PC-9 (cell line): ENCODE data around the gene NFE2. TPM values are rescaled to one million over a fixed set of nuclear protein-coding genes. Genes with fewer than 3 reads are reported as not detected.
A peak's percentile ranks its signal among the peaks of the same experiment; 100 is the strongest.

Experiments
- Bru-seq: library from RNA; stranded (reverse); fragments of 400-500 nt; gene quantifications from one replicate; lab custom pipeline; 2021; lab: Mats Ljungman, UMichigan
- BruChase-seq, 2 experiments: library from RNA; stranded (reverse); fragments of 400-500 nt; gene quantifications; one replicate each; lab custom pipeline; 2021; lab: Mats Ljungman, UMichigan
- BruUV-seq: library from RNA; stranded (reverse); fragments of 400-500 nt; replicated peaks from 2 replicates; lab custom pipeline; 2021; lab: Mats Ljungman, UMichigan
- CTCF ChIA-PET: fragments of 300-600 bp; sonication (Branson Sonifier 250); formaldehyde crosslinking; loops from one replicate; lab custom pipeline; 2022; ENCODE audit warnings: antibody characterized with exemption; lab: Charles Lee
- POLR2A ChIA-PET: fragments of 300-600 bp; sonication (Branson Sonifier 250); formaldehyde crosslinking; loops from one replicate; lab custom pipeline; 2022; ENCODE audit warnings: antibody characterized with exemption; ENCODE audit not compliant: unreplicated experiment; lab: Charles Lee
- DNase-seq, 2 experiments: peaks; one replicate each; pipeline versions ENCODE4 v3.0.0 to v3.0.0-alpha.2; 2015 to 2022; ENCODE audit warnings: mixed read lengths in 1 of 2
- H2AFZ ChIP-seq: fragments of 200-600 bp; sonication (generic); 2 replicates; pipeline ENCODE4 v1.8.1; 2017; ENCODE audit warnings: antibody characterized with exemption
- H3F3A ChIP-seq: fragments of 200-600 bp; sonication (generic); 2 replicates; pipeline ENCODE4 v1.8.1; 2017; ENCODE audit warnings: antibody characterized with exemption, mild to moderate bottlenecking, low read depth; ENCODE audit not compliant: insufficient read depth
- H3K27ac ChIP-seq: fragments of 200-600 bp; sonication (generic); 2 replicates; pipeline ENCODE4 v1.6.1; 2016; ENCODE audit warnings: mixed run types
- H3K27me3 ChIP-seq: fragments of 200-600 bp; sonication (generic); 2 replicates; pipeline ENCODE4 v1.6.1; 2016; ENCODE audit warnings: low read depth, mixed run types; ENCODE audit not compliant: insufficient read depth
- H3K36me3 ChIP-seq: fragments of 200-600 bp; sonication (generic); 2 replicates; pipeline ENCODE4 v1.6.1; 2016; ENCODE audit warnings: low read depth, mixed run types
- H3K4me1 ChIP-seq: fragments of 200-600 bp; sonication (generic); replicated peaks from 2 replicates; pipeline ENCODE4 v1.6.1; 2016; ENCODE audit warnings: mixed run types; ENCODE audit not compliant: insufficient read depth
- H3K4me2 ChIP-seq: fragments of 200-600 bp; sonication (generic); 2 replicates; pipeline ENCODE4 v1.6.1; 2017; ENCODE audit warnings: mixed run types
- H3K4me3 ChIP-seq: fragments of 200-600 bp; sonication (generic); 2 replicates; pipeline ENCODE4 v1.6.1; 2016; ENCODE audit warnings: mixed run types
- H3K79me2 ChIP-seq: fragments of 200-600 bp; sonication (generic); 2 replicates; pipeline ENCODE4 v1.6.1; 2017; ENCODE audit warnings: low read depth, mixed run types
- H3K9me2 ChIP-seq: fragments of 200-600 bp; sonication (generic); 2 replicates; pipeline ENCODE4 v1.8.1; 2017; ENCODE audit warnings: mild to moderate bottlenecking; ENCODE audit not compliant: insufficient read depth
- H3K9me3 ChIP-seq: fragments of 200-600 bp; sonication (generic); 2 replicates; pipeline ENCODE4 v1.8.1; 2016; ENCODE audit warnings: low read depth; ENCODE audit not compliant: insufficient read depth
- H4K20me1 ChIP-seq: fragments of 200-600 bp; sonication (generic); 2 replicates; pipeline ENCODE4 v1.8.1; 2017; ENCODE audit not compliant: insufficient read depth
- EZH2 ChIP-seq: fragments of 200-600 bp; sonication (generic); IDR thresholded peaks from 2 replicates; pipeline ENCODE4 v1.8.0; 2017; ENCODE audit warnings: antibody characterized with exemption, low read depth
- intact Hi-C: fragments of 100-400 bp; cut with micrococcal nuclease; formaldehyde crosslinking; loops from one replicate; pipeline ENCODE4 v1.10.0; 2022; ENCODE audit not compliant: unreplicated experiment
- long read RNA-seq: library from polyadenylated mRNA; stranded (forward); transcript quantifications from one replicate; pipeline ENCODE4 v2.0.0, GENCODE V29; 2022
- total RNA-seq: library from RNA; stranded (reverse); gene quantifications from 2 replicates; pipeline ENCODE4 v1.2.3, GENCODE V29; 2021
- TF ChIP-seq, protein P1 (sequence below): fragments of 200-600 bp; sonication (generic); conservative IDR thresholded peaks from 2 replicates; pipeline ENCODE4 v1.6.1; 2017; ENCODE audit warnings: mixed run types, antibody characterized with exemption, mild to moderate bottlenecking, moderate library complexity

NFE2 gene
- total RNA-seq = 1.5 and 1.7 TPM in 2 replicates
- percentile 16 among the genes with signal in this experiment for Bru-seq, nascent RNA
- percentile 14 among the genes with signal in this experiment for BruChase-seq, experiment 1, labeled RNA remaining after a 2-hour chase
- BruChase-seq, experiment 2, labeled RNA remaining after a 6-hour chase = percentile 16 among the genes with signal in this experiment
- long read RNA-seq, partial matches to known transcripts = 0 of 2 reads
- long read RNA-seq, other reads (novel, unspliced or antisense) = 0 of 2 reads

- Histone ChIP-seq H3K79me2 (no peaks in the 10 kb centered on the region), H3K4me3 (peak within 1 kb of the TSS; percentile 46; the same call in 1 of the 2 replicates), H3K36me3 (no peaks in the 10 kb centered on the region), H3K4me2 (peak within 1 kb of the TSS; percentile 81), H2AFZ (peak within 1 kb of the TSS; percentile 65), H3K9me2 (no peaks in the 10 kb centered on the region), H4K20me1 (no peaks in the 10 kb centered on the region), H3K27me3 (no peaks in the 10 kb centered on the region), H3K27ac (no peak within 1 kb of the TSS), H3K9me3 (no peaks in the 10 kb centered on the region), H3F3A (peaks cover 29% of the 10 kb centered on the region), H3K4me1 (peaks cover 46% of the 10 kb centered on the region)
- no peak for TF ChIP-seq EZH2
- TF ChIP-seq, protein P1, sequence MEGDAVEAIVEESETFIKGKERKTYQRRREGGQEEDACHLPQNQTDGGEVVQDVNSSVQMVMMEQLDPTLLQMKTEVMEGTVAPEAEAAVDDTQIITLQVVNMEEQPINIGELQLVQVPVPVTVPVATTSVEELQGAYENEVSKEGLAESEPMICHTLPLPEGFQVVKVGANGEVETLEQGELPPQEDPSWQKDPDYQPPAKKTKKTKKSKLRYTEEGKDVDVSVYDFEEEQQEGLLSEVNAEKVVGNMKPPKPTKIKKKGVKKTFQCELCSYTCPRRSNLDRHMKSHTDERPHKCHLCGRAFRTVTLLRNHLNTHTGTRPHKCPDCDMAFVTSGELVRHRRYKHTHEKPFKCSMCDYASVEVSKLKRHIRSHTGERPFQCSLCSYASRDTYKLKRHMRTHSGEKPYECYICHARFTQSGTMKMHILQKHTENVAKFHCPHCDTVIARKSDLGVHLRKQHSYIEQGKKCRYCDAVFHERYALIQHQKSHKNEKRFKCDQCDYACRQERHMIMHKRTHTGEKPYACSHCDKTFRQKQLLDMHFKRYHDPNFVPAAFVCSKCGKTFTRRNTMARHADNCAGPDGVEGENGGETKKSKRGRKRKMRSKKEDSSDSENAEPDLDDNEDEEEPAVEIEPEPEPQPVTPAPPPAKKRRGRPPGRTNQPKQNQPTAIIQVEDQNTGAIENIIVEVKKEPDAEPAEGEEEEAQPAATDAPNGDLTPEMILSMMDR = no peak; the same call in 1 of the 2 replicates
- intact Hi-C loops = no loop called here
- ChIA-PET CTCF (interaction anchor here (0.7 to 2.3 kb wide), 4 partner anchors 10 to 58 kb away, joined by 5 to 25 read pairs (median 16); partner anchors contain the start of gene COPZ1), POLR2A (interaction anchor here (0.6 to 1.1 kb wide), 3 partner anchors 8 to 24 kb away, joined by 3 to 43 read pairs (median 24); partner anchors contain the start of genes CBX5 and COPZ1)
- DNase-seq = peak; percentile 81 to 82
- no TSS peak for BruUV-seq
Measured at GRCh38 chr12:54300732-54301427, at the start of gene NFE2. Gene NFE2 (minus strand): TSS chr12:54301015. CDS start chr12:54295248, 5,767 bp downstream.

DNA sequence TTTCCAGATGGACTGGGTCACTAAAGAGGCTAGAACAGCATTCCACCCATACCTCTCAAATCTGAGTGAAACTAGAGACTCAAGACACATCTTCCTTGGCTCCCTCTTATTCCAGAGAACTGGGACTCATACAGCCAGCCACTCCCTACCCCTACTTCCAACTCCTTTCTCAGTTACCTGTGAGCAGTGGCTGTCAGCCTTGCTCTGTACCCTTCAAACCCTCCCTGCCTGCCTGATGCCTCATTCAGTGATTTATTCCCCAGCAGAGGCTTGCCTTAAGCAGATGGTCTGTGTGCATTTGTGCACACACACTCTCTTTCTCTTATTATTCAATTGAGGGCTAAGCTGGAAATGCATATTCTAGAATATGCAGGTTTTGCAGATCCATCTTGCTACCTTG, 48.9 kb upstream of the NFE2 start:
- H4K20me1 ChIP-seq = no peaks in the 10 kb centered on the region
- H3K9me3 ChIP-seq = no peaks in the 10 kb centered on the region
- H3K9me2 ChIP-seq = no peaks in the 10 kb centered on the region
- CTCF ChIA-PET = no interaction called here
- BruUV-seq = no TSS peak
- no peak overlapping the region for H3K4me3 ChIP-seq
- H3K27me3 ChIP-seq = no peaks in the 10 kb centered on the region
- intact Hi-C loops = no loop called here
- no peaks in the 10 kb centered on the region for H3K79me2 ChIP-seq
- TF ChIP-seq, protein P1 = no peak
- TF ChIP-seq EZH2 = no peak
- H2AFZ ChIP-seq = no peak overlapping the region
- H3K4me1 ChIP-seq = no peaks in the 10 kb centered on the region
- peaks cover 36% of the 10 kb centered on the region; the same call in 1 of the 2 replicates for H3F3A ChIP-seq
- DNase-seq = no peak
- POLR2A ChIA-PET = no interaction called here
- no peak overlapping the region for H3K4me2 ChIP-seq
- H3K36me3 ChIP-seq = peaks cover 44% of the 10 kb centered on the region
- no peak overlapping the region for H3K27ac ChIP-seq

- peaks cover 49% of the 10 kb centered on the region for H3K36me3 ChIP-seq
- intact Hi-C loops = no loop called here
- no peak for DNase-seq
- H3K4me2 ChIP-seq = no peak overlapping the region
- H3K27ac ChIP-seq = no peak overlapping the region
- no peaks in the 10 kb centered on the region for H4K20me1 ChIP-seq
- no peaks in the 10 kb centered on the region for H3K9me2 ChIP-seq
- no peak overlapping the region for H2AFZ ChIP-seq
- no peaks in the 10 kb centered on the region for H3K9me3 ChIP-seq
- ChIA-PET POLR2A (no interaction called here), CTCF (no interaction called here)
- BruUV-seq = no TSS peak
- H3K27me3 ChIP-seq = no peaks in the 10 kb centered on the region
- H3K79me2 ChIP-seq = no peaks in the 10 kb centered on the region
- peaks cover 35% of the 10 kb centered on the region; the same call in 1 of the 2 replicates for H3F3A ChIP-seq
- H3K4me3 ChIP-seq = no peak overlapping the region
- H3K4me1 ChIP-seq = no peaks in the 10 kb centered on the region
- TF ChIP-seq, protein P1 = no peak
- no peak for TF ChIP-seq EZH2
Measured at GRCh38 chr12:54349036-54349435, 48.2 kb upstream of the NFE2 start.
